Measurements from ENCODE around the gene BABAM2. TPM values are rescaled to one million over a fixed set of nuclear protein-coding genes. Genes with fewer than 3 reads are reported as not detected.

Gene BABAM2
- total RNA-seq, 2 experiments from 2014 or later: 19.7 to 33.2 TPM

DNA sequence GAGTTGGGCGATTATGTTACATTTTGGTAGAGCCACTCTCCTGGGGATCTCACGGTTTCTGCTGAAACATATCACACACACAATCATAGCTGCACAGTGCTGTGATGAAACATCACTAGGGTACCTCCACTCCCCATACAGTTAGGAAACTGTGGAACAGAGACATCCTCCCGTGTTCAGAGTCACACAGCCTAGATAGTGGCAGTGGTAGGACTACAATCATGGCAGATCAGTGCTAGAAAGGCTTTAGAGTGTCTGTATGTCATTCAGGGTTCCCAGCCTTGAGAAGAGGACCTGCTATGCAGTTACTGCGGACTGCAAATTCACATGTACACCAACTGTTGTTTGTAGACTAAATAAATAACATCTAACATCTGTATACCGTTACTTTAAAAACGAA, 291.8 kb downstream of the BABAM2 start:
- Histone ChIP-seq H3K4me1 (ENCODE audit: insufficient read depth, low read length, poor library complexity, severe bottlenecking) (no peaks in the 10 kb centered on the region), H3K9me2 (ENCODE audit: insufficient read depth, low read length) (no peaks in the 10 kb centered on the region), H3K27ac (ENCODE audit: low read depth, low read length, poor library complexity, severe bottlenecking) (no peak overlapping the region), H3K79me2 (ENCODE audit: insufficient read depth, low read depth, low read length) (no peaks in the 10 kb centered on the region), H4K20me1 (ENCODE audit: insufficient read depth, low read length) (no peaks in the 10 kb centered on the region), H3K4me3 (ENCODE audit: low read depth, low read length, poor library complexity, severe bottlenecking) (no peak overlapping the region), H3K4me2 (ENCODE audit: low read length) (no peak overlapping the region), H3K9me3 (ENCODE audit: low read length) (peaks cover 4% of the 10 kb centered on the region; the same call in 1 of the 2 replicates), H2AFZ (ENCODE audit: low read length) (no peak overlapping the region), H3K36me3 (ENCODE audit: insufficient read depth, low read length) (no peaks in the 10 kb centered on the region)
- ChIA-PET CTCF (ENCODE audit: unreplicated experiment) (no interaction called here), POLR2A (no interaction called here)
- TF ChIP-seq, protein P1, sequence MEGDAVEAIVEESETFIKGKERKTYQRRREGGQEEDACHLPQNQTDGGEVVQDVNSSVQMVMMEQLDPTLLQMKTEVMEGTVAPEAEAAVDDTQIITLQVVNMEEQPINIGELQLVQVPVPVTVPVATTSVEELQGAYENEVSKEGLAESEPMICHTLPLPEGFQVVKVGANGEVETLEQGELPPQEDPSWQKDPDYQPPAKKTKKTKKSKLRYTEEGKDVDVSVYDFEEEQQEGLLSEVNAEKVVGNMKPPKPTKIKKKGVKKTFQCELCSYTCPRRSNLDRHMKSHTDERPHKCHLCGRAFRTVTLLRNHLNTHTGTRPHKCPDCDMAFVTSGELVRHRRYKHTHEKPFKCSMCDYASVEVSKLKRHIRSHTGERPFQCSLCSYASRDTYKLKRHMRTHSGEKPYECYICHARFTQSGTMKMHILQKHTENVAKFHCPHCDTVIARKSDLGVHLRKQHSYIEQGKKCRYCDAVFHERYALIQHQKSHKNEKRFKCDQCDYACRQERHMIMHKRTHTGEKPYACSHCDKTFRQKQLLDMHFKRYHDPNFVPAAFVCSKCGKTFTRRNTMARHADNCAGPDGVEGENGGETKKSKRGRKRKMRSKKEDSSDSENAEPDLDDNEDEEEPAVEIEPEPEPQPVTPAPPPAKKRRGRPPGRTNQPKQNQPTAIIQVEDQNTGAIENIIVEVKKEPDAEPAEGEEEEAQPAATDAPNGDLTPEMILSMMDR (conservative IDR thresholded peaks at IDR 0.05; ENCODE audit: low read length): no peak
- TF ChIP-seq EZH2phosphoT487 (IDR thresholded peaks at IDR 0.05; ENCODE audit: borderline replicate concordance, low read depth, low read length): no peak
- intact Hi-C loops (cut with micrococcal nuclease; ENCODE audit: unreplicated experiment): no loop called here
- no TSS peak for BruUV-seq (replicated peaks)
- no peak for DNase-seq (ENCODE audit: low spot score)

DNA sequence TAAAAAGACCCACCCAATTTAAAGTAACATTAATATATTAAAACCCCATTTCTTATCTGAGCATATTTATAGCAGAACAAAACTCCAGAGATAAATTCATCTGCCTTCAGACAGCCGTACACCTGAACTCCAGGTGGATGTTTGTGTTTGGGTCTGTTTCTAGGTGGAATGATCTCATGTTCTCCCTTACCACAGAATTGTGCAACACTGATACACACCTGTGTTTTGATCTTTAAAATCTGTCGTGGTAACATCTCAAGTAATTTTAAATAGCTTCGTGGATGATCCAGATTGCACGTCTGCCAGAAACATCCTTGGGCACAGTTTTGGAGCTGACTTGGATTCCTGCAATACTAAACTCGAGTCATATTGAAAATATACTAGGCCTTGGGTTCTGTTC, 294.6 kb downstream of the BABAM2 start:
- Histone ChIP-seq H3K4me3 (ENCODE audit: low read depth, low read length, poor library complexity, severe bottlenecking) (no peak overlapping the region), H3K9me3 (ENCODE audit: low read length) (no peaks in the 10 kb centered on the region), H3K4me1 (ENCODE audit: insufficient read depth, low read length, poor library complexity, severe bottlenecking) (no peaks in the 10 kb centered on the region), H3K9me2 (ENCODE audit: insufficient read depth, low read length) (no peaks in the 10 kb centered on the region), H4K20me1 (ENCODE audit: insufficient read depth, low read length) (no peaks in the 10 kb centered on the region), H3K4me2 (ENCODE audit: low read length) (no peak overlapping the region), H2AFZ (ENCODE audit: low read length) (no peak overlapping the region), H3K79me2 (ENCODE audit: insufficient read depth, low read depth, low read length) (no peaks in the 10 kb centered on the region), H3K36me3 (ENCODE audit: insufficient read depth, low read length) (no peaks in the 10 kb centered on the region), H3K27ac (ENCODE audit: low read depth, low read length, poor library complexity, severe bottlenecking) (no peak overlapping the region)
- TF ChIP-seq EZH2phosphoT487 (IDR thresholded peaks at IDR 0.05; ENCODE audit: borderline replicate concordance, low read depth, low read length): no peak
- TF ChIP-seq, protein P1 (conservative IDR thresholded peaks at IDR 0.05; ENCODE audit: low read length): no peak
- no TSS peak for BruUV-seq (replicated peaks)
- ChIA-PET POLR2A (no interaction called here), CTCF (ENCODE audit: unreplicated experiment) (no interaction called here)
- intact Hi-C loops (cut with micrococcal nuclease; ENCODE audit: unreplicated experiment): no loop called here
- DNase-seq (ENCODE audit: low spot score): no peak

DNA sequence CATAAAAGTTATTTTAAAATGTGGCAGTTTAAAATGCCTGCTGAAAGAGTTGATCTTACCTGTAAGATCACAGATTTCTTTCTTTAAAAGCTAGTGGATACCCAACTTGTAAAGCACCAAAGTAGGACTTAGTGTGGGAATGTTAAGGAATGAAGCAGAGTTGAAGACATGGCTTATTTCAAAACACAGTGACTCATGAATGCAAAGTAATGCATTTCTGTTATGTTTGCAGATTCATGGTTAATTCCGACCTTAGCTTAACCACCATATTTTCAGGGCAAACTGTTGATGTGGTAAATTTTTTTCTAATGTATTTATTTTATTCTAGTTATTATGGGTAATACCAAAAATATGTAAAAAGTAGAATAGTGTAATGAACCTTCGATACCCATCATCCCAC, 295.4 kb downstream of the BABAM2 start:
- H3K4me2 ChIP-seq (ENCODE audit: low read length): no peak overlapping the region
- no peaks in the 10 kb centered on the region for H3K36me3 ChIP-seq (ENCODE audit: insufficient read depth, low read length)
- ChIA-PET CTCF (ENCODE audit: unreplicated experiment) (no interaction called here), POLR2A (interaction anchor here (0.7 kb wide), 1 partner anchor 20 kb away, joined by 3 read pairs; no protein-coding TSS in a partner anchor)
- H2AFZ ChIP-seq (ENCODE audit: low read length): no peak overlapping the region
- no peaks in the 10 kb centered on the region for H3K79me2 ChIP-seq (ENCODE audit: insufficient read depth, low read depth, low read length)
- H3K4me1 ChIP-seq (ENCODE audit: insufficient read depth, low read length, poor library complexity, severe bottlenecking): no peaks in the 10 kb centered on the region
- DNase-seq (ENCODE audit: low spot score): no peak
- no peak overlapping the region for H3K27ac ChIP-seq (ENCODE audit: low read depth, low read length, poor library complexity, severe bottlenecking)
- BruUV-seq (replicated peaks): no TSS peak
- intact Hi-C loops (cut with micrococcal nuclease; ENCODE audit: unreplicated experiment): no loop called here
- no peaks in the 10 kb centered on the region for H4K20me1 ChIP-seq (ENCODE audit: insufficient read depth, low read length)
- no peaks in the 10 kb centered on the region for H3K9me3 ChIP-seq (ENCODE audit: low read length)
- H3K4me3 ChIP-seq (ENCODE audit: low read depth, low read length, poor library complexity, severe bottlenecking): no peak overlapping the region
- H3K9me2 ChIP-seq (ENCODE audit: insufficient read depth, low read length): no peaks in the 10 kb centered on the region
- TF ChIP-seq, protein P1 (conservative IDR thresholded peaks at IDR 0.05; ENCODE audit: low read length): no peak
- no peak for TF ChIP-seq EZH2phosphoT487 (IDR thresholded peaks at IDR 0.05; ENCODE audit: borderline replicate concordance, low read depth, low read length)
